ENCODE data around the gene SULT1C4. TPM values are rescaled to one million over a fixed set of nuclear protein-coding genes. Genes with fewer than 3 reads are reported as not detected.

The SULT1C4 gene
- total RNA-seq, 1 experiment from 2014 or later, result 4.3 TPM

DNA sequence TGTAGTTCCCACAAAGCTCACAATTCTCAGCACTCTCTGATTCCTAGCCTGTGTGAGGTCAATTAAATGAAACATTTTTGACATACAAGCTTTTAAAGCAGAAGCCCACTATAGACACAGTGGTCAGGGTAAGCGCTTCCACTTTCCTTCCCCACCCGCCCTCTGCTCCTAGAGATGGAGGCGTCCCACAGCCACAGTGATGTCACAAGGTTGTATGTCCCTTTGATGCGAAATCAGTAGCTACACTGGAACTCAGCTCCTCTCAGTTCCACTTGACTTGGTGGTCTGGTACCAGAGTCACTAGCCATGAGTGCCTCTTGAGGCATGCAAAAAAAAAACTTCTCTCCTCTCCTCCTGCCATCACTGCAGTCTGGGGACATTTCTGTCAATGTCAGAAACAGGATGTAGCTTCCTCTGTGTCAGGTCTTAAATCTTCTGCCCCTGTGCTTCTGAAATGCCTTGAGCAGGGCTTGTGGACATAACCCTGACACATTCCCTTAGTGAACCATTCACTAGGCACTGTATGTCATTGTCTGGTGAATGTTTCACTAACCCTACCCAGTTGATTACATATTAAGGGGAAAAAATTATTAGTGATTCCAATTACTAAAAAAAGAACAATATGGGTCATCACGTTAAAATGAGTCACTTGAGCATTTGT is 7.8 kb downstream of the SULT1C4 start:
- Mint-ChIP-seq H3K36me3 (0 out of 2 replicates have a peak, but pooled peaks cover 6% of the 10 kb centered on the region), H3K9me3 (no peaks in the 10 kb centered on the region), H3K4me3 (no peak overlapping the region), H3K27me3 (ENCODE audit: low read depth) (no peaks in the 10 kb centered on the region), H3K27ac (0 out of 2 replicates have a peak overlapping the region, but pooled peaks have one; percentile 67), H3K4me1 (peaks cover 32% of the 10 kb centered on the region)
- no peak for ATAC-seq
- ChIA-PET CTCF (no interaction called here), POLR2A (no interaction called here)
- TF ChIP-seq SMAD3 (CRISPR knock-in tag; IDR thresholded peaks at IDR 0.05; ENCODE audit: borderline replicate concordance) (no peak), ZBTB21 (CRISPR knock-in tag; IDR thresholded peaks at IDR 0.05; ENCODE audit: borderline replicate concordance) (no peak), SOX15 (CRISPR knock-in tag; IDR thresholded peaks at IDR 0.05) (no peak), ZNF263 (CRISPR knock-in tag; IDR thresholded peaks at IDR 0.05; ENCODE audit: low read depth) (no peak), TEAD1 (CRISPR knock-in tag; IDR thresholded peaks at IDR 0.05) (no peak), RELA (CRISPR knock-in tag; IDR thresholded peaks at IDR 0.05; ENCODE audit: borderline replicate concordance) (no peak), FOXJ3 (CRISPR knock-in tag; IDR thresholded peaks at IDR 0.05; ENCODE audit: borderline replicate concordance) (no peak), GTF2I (CRISPR knock-in tag; conservative IDR thresholded peaks at IDR 0.05) (no peak), ZNF416 (CRISPR knock-in tag; IDR thresholded peaks at IDR 0.05) (no peak), CBFB (CRISPR knock-in tag; IDR thresholded peaks at IDR 0.05; ENCODE audit: low read depth) (no peak), FOXK1 (CRISPR knock-in tag; IDR thresholded peaks at IDR 0.05) (no peak), ELF4 (CRISPR knock-in tag; IDR thresholded peaks at IDR 0.05; ENCODE audit: low read depth) (no peak)
- TF ChIP-seq, protein P1, sequence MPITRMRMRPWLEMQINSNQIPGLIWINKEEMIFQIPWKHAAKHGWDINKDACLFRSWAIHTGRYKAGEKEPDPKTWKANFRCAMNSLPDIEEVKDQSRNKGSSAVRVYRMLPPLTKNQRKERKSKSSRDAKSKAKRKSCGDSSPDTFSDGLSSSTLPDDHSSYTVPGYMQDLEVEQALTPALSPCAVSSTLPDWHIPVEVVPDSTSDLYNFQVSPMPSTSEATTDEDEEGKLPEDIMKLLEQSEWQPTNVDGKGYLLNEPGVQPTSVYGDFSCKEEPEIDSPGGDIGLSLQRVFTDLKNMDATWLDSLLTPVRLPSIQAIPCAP (CRISPR knock-in tag; IDR thresholded peaks at IDR 0.05), result no peak
- TF ChIP-seq, protein P2, sequence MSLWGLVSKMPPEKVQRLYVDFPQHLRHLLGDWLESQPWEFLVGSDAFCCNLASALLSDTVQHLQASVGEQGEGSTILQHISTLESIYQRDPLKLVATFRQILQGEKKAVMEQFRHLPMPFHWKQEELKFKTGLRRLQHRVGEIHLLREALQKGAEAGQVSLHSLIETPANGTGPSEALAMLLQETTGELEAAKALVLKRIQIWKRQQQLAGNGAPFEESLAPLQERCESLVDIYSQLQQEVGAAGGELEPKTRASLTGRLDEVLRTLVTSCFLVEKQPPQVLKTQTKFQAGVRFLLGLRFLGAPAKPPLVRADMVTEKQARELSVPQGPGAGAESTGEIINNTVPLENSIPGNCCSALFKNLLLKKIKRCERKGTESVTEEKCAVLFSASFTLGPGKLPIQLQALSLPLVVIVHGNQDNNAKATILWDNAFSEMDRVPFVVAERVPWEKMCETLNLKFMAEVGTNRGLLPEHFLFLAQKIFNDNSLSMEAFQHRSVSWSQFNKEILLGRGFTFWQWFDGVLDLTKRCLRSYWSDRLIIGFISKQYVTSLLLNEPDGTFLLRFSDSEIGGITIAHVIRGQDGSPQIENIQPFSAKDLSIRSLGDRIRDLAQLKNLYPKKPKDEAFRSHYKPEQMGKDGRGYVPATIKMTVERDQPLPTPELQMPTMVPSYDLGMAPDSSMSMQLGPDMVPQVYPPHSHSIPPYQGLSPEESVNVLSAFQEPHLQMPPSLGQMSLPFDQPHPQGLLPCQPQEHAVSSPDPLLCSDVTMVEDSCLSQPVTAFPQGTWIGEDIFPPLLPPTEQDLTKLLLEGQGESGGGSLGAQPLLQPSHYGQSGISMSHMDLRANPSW (CRISPR knock-in tag; conservative IDR thresholded peaks at IDR 0.05; ENCODE audit: low read depth), result no peak
- TF ChIP-seq, protein P3, sequence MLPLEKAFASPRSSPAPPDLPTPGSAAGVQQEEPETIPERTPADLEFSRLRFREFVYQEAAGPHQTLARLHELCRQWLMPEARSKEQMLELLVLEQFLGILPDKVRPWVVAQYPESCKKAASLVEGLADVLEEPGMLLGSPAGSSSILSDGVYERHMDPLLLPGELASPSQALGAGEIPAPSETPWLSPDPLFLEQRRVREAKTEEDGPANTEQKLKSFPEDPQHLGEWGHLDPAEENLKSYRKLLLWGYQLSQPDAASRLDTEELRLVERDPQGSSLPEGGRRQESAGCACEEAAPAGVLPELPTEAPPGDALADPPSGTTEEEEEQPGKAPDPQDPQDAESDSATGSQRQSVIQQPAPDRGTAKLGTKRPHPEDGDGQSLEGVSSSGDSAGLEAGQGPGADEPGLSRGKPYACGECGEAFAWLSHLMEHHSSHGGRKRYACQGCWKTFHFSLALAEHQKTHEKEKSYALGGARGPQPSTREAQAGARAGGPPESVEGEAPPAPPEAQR (CRISPR knock-in tag; IDR thresholded peaks at IDR 0.05), result no peak
- TF ChIP-seq, protein P4, sequence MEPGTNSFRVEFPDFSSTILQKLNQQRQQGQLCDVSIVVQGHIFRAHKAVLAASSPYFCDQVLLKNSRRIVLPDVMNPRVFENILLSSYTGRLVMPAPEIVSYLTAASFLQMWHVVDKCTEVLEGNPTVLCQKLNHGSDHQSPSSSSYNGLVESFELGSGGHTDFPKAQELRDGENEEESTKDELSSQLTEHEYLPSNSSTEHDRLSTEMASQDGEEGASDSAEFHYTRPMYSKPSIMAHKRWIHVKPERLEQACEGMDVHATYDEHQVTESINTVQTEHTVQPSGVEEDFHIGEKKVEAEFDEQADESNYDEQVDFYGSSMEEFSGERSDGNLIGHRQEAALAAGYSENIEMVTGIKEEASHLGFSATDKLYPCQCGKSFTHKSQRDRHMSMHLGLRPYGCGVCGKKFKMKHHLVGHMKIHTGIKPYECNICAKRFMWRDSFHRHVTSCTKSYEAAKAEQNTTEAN (CRISPR knock-in tag; IDR thresholded peaks at IDR 0.05), result no peak
- DNase-seq (ENCODE audit: low spot score), result no peak

DNA sequence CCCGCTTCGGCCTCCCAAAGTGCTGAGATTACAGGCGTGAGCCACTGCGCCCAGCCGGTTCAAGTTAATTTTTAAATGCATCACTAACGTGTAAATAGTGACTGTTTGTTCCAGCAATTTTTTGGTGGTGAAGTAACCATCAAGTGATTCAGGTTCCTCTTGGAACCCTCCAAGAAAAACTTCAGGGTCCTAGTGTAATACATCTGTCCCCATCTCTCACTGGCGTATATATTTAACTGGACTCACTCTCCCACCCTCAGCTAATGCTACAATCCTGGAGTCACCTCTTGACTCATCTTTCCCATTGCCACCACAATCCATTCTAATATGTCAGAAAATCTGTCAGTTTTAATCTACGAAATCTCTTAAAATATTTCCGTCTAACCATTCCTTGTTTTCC is 10.3 kb downstream of the SULT1C4 start:
- peaks cover 10% of the 10 kb centered on the region for H3K9me3 Mint-ChIP-seq
- no peak overlapping the region for H3K27ac Mint-ChIP-seq
- H3K36me3 Mint-ChIP-seq, result peaks cover 13% of the 10 kb centered on the region
- ChIA-PET POLR2A (no interaction called here), CTCF (interaction anchor here (0.7 to 1.0 kb wide), 2 partner anchors 8 to 13 kb away, joined by 3 to 4 read pairs; no protein-coding TSS in a partner anchor)
- TF ChIP-seq ATF1 (CRISPR knock-in tag; IDR thresholded peaks at IDR 0.05) (no peak), ZNF263 (CRISPR knock-in tag; IDR thresholded peaks at IDR 0.05; ENCODE audit: low read depth) (no peak), FOXK1 (CRISPR knock-in tag; IDR thresholded peaks at IDR 0.05) (no peak), SMAD4 (CRISPR knock-in tag; IDR thresholded peaks at IDR 0.05) (no peak), OVOL2 (CRISPR knock-in tag; IDR thresholded peaks at IDR 0.05; ENCODE audit: borderline replicate concordance) (no peak), SP1 (CRISPR knock-in tag; conservative IDR thresholded peaks at IDR 0.05) (no peak), JUN (CRISPR knock-in tag; IDR thresholded peaks at IDR 0.05) (no peak), ZNF423 (CRISPR knock-in tag; IDR thresholded peaks at IDR 0.05) (no peak), NFATC4 (CRISPR knock-in tag; IDR thresholded peaks at IDR 0.05) (no peak), TCF7 (CRISPR knock-in tag; IDR thresholded peaks at IDR 0.05; ENCODE audit: low read depth) (no peak), MXD4 (CRISPR knock-in tag; IDR thresholded peaks at IDR 0.05; ENCODE audit: borderline replicate concordance) (no peak)
- TF ChIP-seq, protein P5, sequence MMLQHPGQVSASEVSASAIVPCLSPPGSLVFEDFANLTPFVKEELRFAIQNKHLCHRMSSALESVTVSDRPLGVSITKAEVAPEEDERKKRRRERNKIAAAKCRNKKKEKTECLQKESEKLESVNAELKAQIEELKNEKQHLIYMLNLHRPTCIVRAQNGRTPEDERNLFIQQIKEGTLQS (CRISPR knock-in tag; conservative IDR thresholded peaks at IDR 0.05), result no peak
- TF ChIP-seq, protein P4 (CRISPR knock-in tag; IDR thresholded peaks at IDR 0.05), result no peak
- TF ChIP-seq, protein P6, sequence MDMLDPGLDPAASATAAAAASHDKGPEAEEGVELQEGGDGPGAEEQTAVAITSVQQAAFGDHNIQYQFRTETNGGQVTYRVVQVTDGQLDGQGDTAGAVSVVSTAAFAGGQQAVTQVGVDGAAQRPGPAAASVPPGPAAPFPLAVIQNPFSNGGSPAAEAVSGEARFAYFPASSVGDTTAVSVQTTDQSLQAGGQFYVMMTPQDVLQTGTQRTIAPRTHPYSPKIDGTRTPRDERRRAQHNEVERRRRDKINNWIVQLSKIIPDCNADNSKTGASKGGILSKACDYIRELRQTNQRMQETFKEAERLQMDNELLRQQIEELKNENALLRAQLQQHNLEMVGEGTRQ (CRISPR knock-in tag; IDR thresholded peaks at IDR 0.05), result no peak
- peaks cover 28% of the 10 kb centered on the region for H3K4me1 Mint-ChIP-seq
- DNase-seq (ENCODE audit: low spot score) (no peak), ATAC-seq (no peak)
- no peak overlapping the region for H3K4me3 Mint-ChIP-seq
- H3K27me3 Mint-ChIP-seq (ENCODE audit: low read depth), result no peaks in the 10 kb centered on the region

Measured in WTC11 (cell line).